ENCODE data around the gene NOS1AP.
"Not testable (repeated sequence)": the region's sequence is repeated elsewhere in the genome, so short reads cannot be mapped to it uniquely, and the experiment has no call there.

NOS1AP gene

GRCh38 chr1:162335126-162335525, 265.6 kb downstream of the NOS1AP start:
- no peak for DNase-seq (ENCODE audit: low read depth in 2 of 2)

- DNase-seq (ENCODE audit: low read depth in 2 of 2) = no peak
Measured at GRCh38 chr1:162336621-162337285, 267.3 kb downstream of the NOS1AP start.

- DNase-seq (ENCODE audit: low read depth in 2 of 2) = no peak
Measured at GRCh38 chr1:162342452-162342983, 273.0 kb downstream of the NOS1AP start.

- DNase-seq (ENCODE audit: low read depth in 2 of 2) = no peak
Measured at GRCh38 chr1:162343470-162343869, 274.0 kb downstream of the NOS1AP start.

GRCh38 chr1:162347281-162347680, 277.8 kb downstream of the NOS1AP start:
- no peak for DNase-seq (ENCODE audit: low read depth in 2 of 2)

- no peak for DNase-seq (ENCODE audit: low read depth in 2 of 2)
Measured at GRCh38 chr1:162349635-162350330, 280.3 kb downstream of the NOS1AP start.

- DNase-seq (ENCODE audit: low read depth in 2 of 2) = no peak
Measured at GRCh38 chr1:162351246-162351842, 281.9 kb downstream of the NOS1AP start.

- DNase-seq (ENCODE audit: low read depth in 2 of 2) = not testable (repeated sequence)
Measured at GRCh38 chr1:162351874-162352273, 282.4 kb downstream of the NOS1AP start.

- DNase-seq (ENCODE audit: low read depth in 2 of 2) = no peak
Measured at GRCh38 chr1:162353078-162353477, 283.6 kb downstream of the NOS1AP start.

GRCh38 chr1:162353702-162354101, 284.2 kb downstream of the NOS1AP start:
- no peak for DNase-seq (ENCODE audit: low read depth in 2 of 2)

GRCh38 chr1:162357681-162358266, 288.3 kb downstream of the NOS1AP start:
- DNase-seq (ENCODE audit: low read depth in 2 of 2) = no peak

GRCh38 chr1:162358928-162359327, 289.4 kb downstream of the NOS1AP start:
- no peak for DNase-seq (ENCODE audit: low read depth in 2 of 2)

GRCh38 chr1:162359523-162360236, 290.2 kb downstream of the NOS1AP start:
- no peak for DNase-seq (ENCODE audit: low read depth in 2 of 2)

- no peak for DNase-seq (ENCODE audit: low read depth in 2 of 2)
Measured at GRCh38 chr1:162360237-162360873, 290.9 kb downstream of the NOS1AP start.

GRCh38 chr1:162360874-162361260, 291.4 kb downstream of the NOS1AP start:
- DNase-seq (ENCODE audit: low read depth in 2 of 2) = no peak

- no peak for DNase-seq (ENCODE audit: low read depth in 2 of 2)
Measured at GRCh38 chr1:162361349-162361748, 291.9 kb downstream of the NOS1AP start.

- no peak for DNase-seq (ENCODE audit: low read depth in 2 of 2)
Measured at GRCh38 chr1:162363823-162364222, 294.3 kb downstream of the NOS1AP start.

- DNase-seq (ENCODE audit: low read depth in 2 of 2) = no peak
Measured at GRCh38 chr1:162364498-162364897, 295.0 kb downstream of the NOS1AP start.

- DNase-seq (ENCODE audit: low read depth in 2 of 2) = no peak
Measured at GRCh38 chr1:162365284-162366020, 296.0 kb downstream of the NOS1AP start.

- no peak for DNase-seq (ENCODE audit: low read depth in 2 of 2)
Measured at GRCh38 chr1:162366149-162366548, 296.7 kb downstream of the NOS1AP start.

GRCh38 chr1:162366671-162367070, 297.2 kb downstream of the NOS1AP start:
- no peak for DNase-seq (ENCODE audit: low read depth in 2 of 2)

All from stimulated activated CD8-positive, alpha-beta memory T cell treated with anti-CD3 and anti-CD28 coated beads, Interleukin-2, amount 100 ng/mL, for 1 hour (primary cell).